IMR-90 (cell line): ENCODE measurements around the gene ST3GAL5. TPM values are rescaled to one million over a fixed set of nuclear protein-coding genes. Genes with fewer than 3 reads are reported as not detected.

Experiments used
- ATAC-seq: fragments of 200-7000 bp; cut with Tn5 transposase; 2 replicates; pipeline ENCODE4 v1.9.1; 2020; ENCODE audit warnings: low read depth, mild to moderate bottlenecking, moderate library complexity
- BruUV-seq: library from RNA; stranded (reverse); fragments of 400-500 nt; replicated peaks from 2 replicates; lab custom pipeline; 2021; lab: Mats Ljungman, UMichigan
- CTCF ChIA-PET: fragments of 300-600 bp; formaldehyde crosslinking; extraction: SDS; loops from one replicate; lab custom pipeline; 2021; ENCODE audit warnings: antibody characterized with exemption; lab: Yijun Ruan, JAX
- POLR2A ChIA-PET: fragments of 300-600 bp; sonication (Branson Sonifier 250); formaldehyde crosslinking; loops from one replicate; lab custom pipeline; 2022; ENCODE audit warnings: antibody characterized with exemption; ENCODE audit not compliant: unreplicated experiment; lab: Charles Lee
- DNase-seq: peaks from one replicate; pipeline ENCODE4 v3.0.0; 2013
- H2AFZ ChIP-seq: replicated peaks from 2 replicates; pipeline ENCODE3; 2013; ENCODE audit warnings: low read length, mild to moderate bottlenecking; ENCODE audit not compliant: poor library complexity
- H2AK5ac ChIP-seq: 2 replicates; pipeline ENCODE4 v1.6.1; 2013; ENCODE audit warnings: low read depth, low read length, inconsistent platforms
- H2AK9ac ChIP-seq: replicated peaks from 2 replicates; pipeline ENCODE3; 2013; ENCODE audit warnings: mild to moderate bottlenecking, low read depth, low read length, moderate library complexity; ENCODE audit not compliant: poor library complexity
- H2BK120ac ChIP-seq: 2 replicates; pipeline ENCODE4 v1.6.1; 2013; ENCODE audit warnings: low read depth, low read length, inconsistent platforms
- H2BK15ac ChIP-seq: 3 replicates; pipeline ENCODE4 v1.6.1; 2013; ENCODE audit warnings: low read depth, low read length, inconsistent platforms
- H2BK20ac ChIP-seq: 2 replicates; pipeline ENCODE4 v1.6.1; 2013; ENCODE audit warnings: low read depth, mild to moderate bottlenecking, inconsistent platforms, low read length, moderate library complexity
- H2BK5ac ChIP-seq: 2 replicates; pipeline ENCODE4 v1.6.1; 2013; ENCODE audit warnings: mild to moderate bottlenecking, low read depth, low read length, inconsistent platforms; ENCODE audit not compliant: poor library complexity, severe bottlenecking
- H3K14ac ChIP-seq: replicated peaks from 2 replicates; pipeline ENCODE4 v1.6.1; 2013; ENCODE audit warnings: low read depth, low read length, inconsistent platforms
- H3K18ac ChIP-seq: 2 replicates; pipeline ENCODE4 v1.6.1; 2013; ENCODE audit warnings: low read depth, low read length, control low read depth
- H3K23ac ChIP-seq: 2 replicates; pipeline ENCODE4 v1.6.1; 2013; ENCODE audit warnings: low read depth, low read length, inconsistent platforms
- H3K27ac ChIP-seq: 2 replicates; pipeline ENCODE4 v1.5.1; 2013; ENCODE audit warnings: mild to moderate bottlenecking, control low read depth, low read length; ENCODE audit not compliant: insufficient read depth
- H3K27me3 ChIP-seq: 2 replicates; pipeline ENCODE4 v1.6.1; 2013; ENCODE audit warnings: low read length; ENCODE audit not compliant: control insufficient read depth, insufficient read depth
- H3K36me3 ChIP-seq: 2 replicates; pipeline ENCODE4 v1.6.1; 2013; ENCODE audit warnings: low read length, mixed read lengths; ENCODE audit not compliant: control insufficient read depth, insufficient read depth
- H3K4ac ChIP-seq: 2 replicates; pipeline ENCODE4 v1.6.1; 2013; ENCODE audit warnings: low read depth, low read length, inconsistent platforms
- H3K4me1 ChIP-seq: 2 replicates; pipeline ENCODE4 v1.6.1; 2013; ENCODE audit warnings: low read length, mixed read lengths; ENCODE audit not compliant: control insufficient read depth, insufficient read depth
- H3K4me2 ChIP-seq: 2 replicates; pipeline ENCODE4 v1.6.1; 2013; ENCODE audit warnings: low read depth, mild to moderate bottlenecking, control low read depth, low read length, moderate library complexity
- H3K4me3 ChIP-seq: 2 replicates; pipeline ENCODE4 v1.5.1; 2013; ENCODE audit warnings: low read depth, mild to moderate bottlenecking, control low read depth, low read length, moderate library complexity; ENCODE audit not compliant: insufficient read depth
- H3K56ac ChIP-seq: 2 replicates; pipeline ENCODE4 v1.6.1; 2013; ENCODE audit warnings: low read length, inconsistent platforms; ENCODE audit not compliant: insufficient read depth; ENCODE audit errors: extremely low read depth
- H3K79me1 ChIP-seq, 2 experiments: 2 replicates each; pipeline ENCODE4 v1.6.1; 2013; ENCODE audit warnings: low read length in 2 of 2, inconsistent platforms in 1 of 2, low read depth in 1 of 2
- H3K9ac ChIP-seq: 2 replicates; pipeline ENCODE4 v1.6.1; 2013; ENCODE audit warnings: low read depth, low read length, control low read depth
- H3K9me1 ChIP-seq: 2 replicates; pipeline ENCODE4 v1.6.1; 2013; ENCODE audit warnings: low read length, inconsistent platforms; ENCODE audit not compliant: insufficient read depth
- H3K9me3 ChIP-seq: 2 replicates; pipeline ENCODE4 v1.6.1; 2013; ENCODE audit warnings: low read length; ENCODE audit not compliant: control insufficient read depth, insufficient read depth
- H4K20me1 ChIP-seq: 2 replicates; pipeline ENCODE4 v1.6.1; 2013; ENCODE audit warnings: low read length, inconsistent platforms; ENCODE audit not compliant: insufficient read depth
- H4K5ac ChIP-seq: 2 replicates; pipeline ENCODE4 v1.6.1; 2013; ENCODE audit warnings: mild to moderate bottlenecking, low read depth, low read length, control low read depth
- H4K8ac ChIP-seq, 2 experiments: 2 replicates each; pipeline ENCODE4 v1.6.1; 2013; ENCODE audit warnings: low read depth in 2 of 2, low read length in 2 of 2, control low read depth in 1 of 2, inconsistent platforms in 1 of 2
- H4K91ac ChIP-seq: 2 replicates; pipeline ENCODE4 v1.6.1; 2013; ENCODE audit warnings: low read depth, low read length, inconsistent platforms; ENCODE audit not compliant: insufficient read depth
- BHLHE40 ChIP-seq: fragments of 150-350 bp; IDR thresholded peaks from 2 replicates; pipeline ENCODE4 v1.6.1; 2016; ENCODE audit warnings: mild to moderate bottlenecking, low read depth, low read length
- CTCF ChIP-seq: conservative IDR thresholded peaks from 2 replicates; pipeline ENCODE4 v1.5.1; 2012; ENCODE audit warnings: mild to moderate bottlenecking, low read depth, low read length, improper control_type of control experiment
- POLR2A ChIP-seq: IDR thresholded peaks from 2 replicates; pipeline ENCODE4 v1.6.1; 2012; ENCODE audit warnings: mild to moderate bottlenecking, low read depth, low read length
- WGBS, 2 experiments: methylation state at CpG; one replicate each; pipeline versions ENCODE4 v1.1.5 to v1.1.7; 2013; ENCODE audit warnings: missing lambda C conversion rate in 2 of 2; ENCODE audit not compliant: insufficient read length in 1 of 2; ENCODE audit errors: extremely low coverage in 2 of 2; 5-methylcytosine and 5-hydroxymethylcytosine counted together
- dilution Hi-C: fragments of 300-500 bp; cut with HindIII; formaldehyde crosslinking; loops from one replicate; pipeline ENCODE4 v1.14.3; 2018; ENCODE audit warnings: low sequenced_read_pairs; ENCODE audit not compliant: unreplicated experiment
- in situ Hi-C: fragments of 300-500 bp; cut with MboI; formaldehyde crosslinking; loops from 3 replicates; pipeline ENCODE4 v1.14.3; 2019; ENCODE audit warnings: low sequenced_read_pairs, inconsistent platforms, mixed read lengths
- intact Hi-C: fragments of 100-400 bp; cut with micrococcal nuclease; formaldehyde crosslinking; loops from 2 replicates; pipeline ENCODE4 v1.10.0; 2022
- polyA plus RNA-seq, 3 experiments: library from polyadenylated mRNA; depleted of rRNA; stranded (reverse); fragments of >200 nt; gene quantifications; 2 replicates each; pipeline ENCODE4 v1.2.3, GENCODE V29; 2012; ENCODE audit warnings: low replicate concordance in 1 of 3
- total RNA-seq: library from RNA; depleted of rRNA; stranded (reverse); fragments of >200 nt; gene quantifications from 2 replicates; pipeline ENCODE4 v1.2.3, GENCODE V29; 2012

ST3GAL5 gene
- total and polyA plus RNA-seq, 2 of the 4 experiments (the other 2 are of a cell fraction) = 16.8 to 21.0 TPM

- H3K4me3 ChIP-seq = no peak overlapping the region
- DNase-seq = no peak
- H3K14ac ChIP-seq = no peak overlapping the region
- H3K23ac ChIP-seq = no peak overlapping the region
- no peak overlapping the region for H2BK5ac ChIP-seq
- H3K4me2 ChIP-seq = no peak overlapping the region
- H3K27ac ChIP-seq = no peak overlapping the region
- H2BK120ac ChIP-seq = no peak overlapping the region
- H3K27me3 ChIP-seq = peaks cover 14% of the 10 kb centered on the region
- H3K9me3 ChIP-seq = no peaks in the 10 kb centered on the region
- in situ Hi-C loops = no loop called here
- BruUV-seq = no TSS peak
- no peak overlapping the region for H3K4ac ChIP-seq
- H3K9me1 ChIP-seq = no peaks in the 10 kb centered on the region; the same call in 1 of the 2 replicates
- dilution Hi-C loops = no loop called here
- no peak overlapping the region for H3K18ac ChIP-seq
- H2AFZ ChIP-seq = no peak overlapping the region
- H4K5ac ChIP-seq = no peak overlapping the region
- H3K36me3 ChIP-seq = no peaks in the 10 kb centered on the region
- H3K56ac ChIP-seq = no peak overlapping the region
- H4K8ac ChIP-seq = no peak overlapping the region
- intact Hi-C loops = no loop called here
- POLR2A ChIA-PET = no interaction called here
- H4K20me1 ChIP-seq = no peaks in the 10 kb centered on the region
- no peak overlapping the region for H3K9ac ChIP-seq
- whole genome bisulfite sequencing, 2 experiments = no CpG with 5 or more reads among the region's 2 CpGs
- H2BK20ac ChIP-seq = no peak overlapping the region
- CTCF ChIA-PET = no interaction called here
- no peak overlapping the region for H2BK15ac ChIP-seq
- no peak for ATAC-seq
- H3K4me1 ChIP-seq = peaks cover 8% of the 10 kb centered on the region
- no peak overlapping the region for H2AK9ac ChIP-seq
- TF ChIP-seq CTCF (no peak), BHLHE40 (no peak), POLR2A (no peak)
- H3K79me1 ChIP-seq = no peaks in the 10 kb centered on the region
- H2AK5ac ChIP-seq = no peak overlapping the region
- H4K91ac ChIP-seq = no peak overlapping the region
Measured at GRCh38 chr2:85900366-85900765, 11.6 kb upstream of the ST3GAL5 start.
